Measurements from ENCODE around the gene PDP2. TPM values are rescaled to one million over a fixed set of nuclear protein-coding genes. Genes with fewer than 3 reads are reported as not detected.

PDP2 gene
- total and polyA plus RNA-seq, 10 of the 15 experiments (the other 5 are each of a cell fraction or from before 2014, with no cell fraction given) = 1.9 to 31.1 (median 6.2) TPM

DNA sequence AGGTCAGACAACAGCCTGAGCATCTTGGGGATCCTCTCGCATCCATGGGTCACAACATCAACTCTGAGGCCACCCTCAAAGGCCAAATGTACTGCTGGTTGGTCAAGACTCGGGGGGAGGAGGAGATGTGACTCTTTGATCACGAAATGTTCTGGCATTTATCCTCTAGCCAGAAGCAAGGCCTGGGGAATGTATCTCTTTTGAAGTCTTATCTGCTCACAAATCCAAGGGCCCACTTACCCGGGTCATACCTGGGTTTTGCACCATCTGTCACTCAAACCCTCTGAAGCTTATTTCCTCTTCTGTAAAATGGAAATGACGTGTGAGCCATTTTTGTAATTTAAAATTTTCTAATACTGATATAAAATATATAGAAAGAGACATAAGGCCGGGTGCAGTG lies 22.9 kb upstream of the PDP2 start:
- Histone ChIP-seq H3K4me1 (ENCODE audit: control insufficient read depth, insufficient read depth, low read length) (peaks cover 4% of the 10 kb centered on the region), H3K9ac (ENCODE audit: control insufficient read depth, insufficient read depth, low read length) (no peak overlapping the region), H3K27ac (ENCODE audit: control insufficient read depth, insufficient read depth) (no peak overlapping the region), H3K79me2 (ENCODE audit: control insufficient read depth, insufficient read depth, low read length) (no peaks in the 10 kb centered on the region), H3K27me3 (replicated peaks in 1 of 2; ENCODE audit: control insufficient read depth in 2 of 2, insufficient read depth in 2 of 2, low read length in 1 of 2) (no peaks in the 10 kb centered on the region), H3K9me3 (replicated peaks; ENCODE audit: control insufficient read depth, insufficient read depth, low read length) (no peaks in the 10 kb centered on the region), H4K20me1 (ENCODE audit: control insufficient read depth, insufficient read depth) (no peaks in the 10 kb centered on the region), H3K4me3 (no peak overlapping the region), H2AFZ (ENCODE audit: control insufficient read depth, low read depth, low read length) (no peak overlapping the region), H3K36me3 (ENCODE audit: control insufficient read depth in 2 of 2, insufficient read depth in 2 of 2, low read length in 1 of 2) (no peaks in the 10 kb centered on the region), H3K4me2 (ENCODE audit: control insufficient read depth, insufficient read depth) (no peak overlapping the region)
- intact Hi-C loops (cut with micrococcal nuclease; ENCODE audit: unreplicated experiment) = no loop called here
- SMC1A ChIA-PET (ENCODE audit: uncharacterized antibody, unreplicated experiment) = interaction anchor here (1.2 kb wide), 1 partner anchor 11 kb away, joined by 3 read pairs; no protein-coding TSS in a partner anchor
- no TSS peak for BruUV-seq (replicated peaks)
- POLR2A ChIA-PET = no interaction called here
- WGBS (ENCODE audit: insufficient coverage, insufficient replicate concordance, low lambda C conversion rate, missing lambda C conversion rate) = 23% methylated on average over 6 of the region's 6 CpGs
- CTCF ChIA-PET = interaction anchor here (1.2 to 4.4 kb wide), 4 partner anchors 10 to 26 kb away, joined by 4 to 31 read pairs (median 6); partner anchors contain the start of gene NAE1
- TF ChIP-seq PKNOX1 (IDR thresholded peaks at IDR 0.05) = peak; percentile 57
- no peak for TF ChIP-seq CHD2 (IDR thresholded peaks at IDR 0.05; ENCODE audit: borderline replicate concordance, low read depth, low read length)
- TF ChIP-seq, protein P1, sequence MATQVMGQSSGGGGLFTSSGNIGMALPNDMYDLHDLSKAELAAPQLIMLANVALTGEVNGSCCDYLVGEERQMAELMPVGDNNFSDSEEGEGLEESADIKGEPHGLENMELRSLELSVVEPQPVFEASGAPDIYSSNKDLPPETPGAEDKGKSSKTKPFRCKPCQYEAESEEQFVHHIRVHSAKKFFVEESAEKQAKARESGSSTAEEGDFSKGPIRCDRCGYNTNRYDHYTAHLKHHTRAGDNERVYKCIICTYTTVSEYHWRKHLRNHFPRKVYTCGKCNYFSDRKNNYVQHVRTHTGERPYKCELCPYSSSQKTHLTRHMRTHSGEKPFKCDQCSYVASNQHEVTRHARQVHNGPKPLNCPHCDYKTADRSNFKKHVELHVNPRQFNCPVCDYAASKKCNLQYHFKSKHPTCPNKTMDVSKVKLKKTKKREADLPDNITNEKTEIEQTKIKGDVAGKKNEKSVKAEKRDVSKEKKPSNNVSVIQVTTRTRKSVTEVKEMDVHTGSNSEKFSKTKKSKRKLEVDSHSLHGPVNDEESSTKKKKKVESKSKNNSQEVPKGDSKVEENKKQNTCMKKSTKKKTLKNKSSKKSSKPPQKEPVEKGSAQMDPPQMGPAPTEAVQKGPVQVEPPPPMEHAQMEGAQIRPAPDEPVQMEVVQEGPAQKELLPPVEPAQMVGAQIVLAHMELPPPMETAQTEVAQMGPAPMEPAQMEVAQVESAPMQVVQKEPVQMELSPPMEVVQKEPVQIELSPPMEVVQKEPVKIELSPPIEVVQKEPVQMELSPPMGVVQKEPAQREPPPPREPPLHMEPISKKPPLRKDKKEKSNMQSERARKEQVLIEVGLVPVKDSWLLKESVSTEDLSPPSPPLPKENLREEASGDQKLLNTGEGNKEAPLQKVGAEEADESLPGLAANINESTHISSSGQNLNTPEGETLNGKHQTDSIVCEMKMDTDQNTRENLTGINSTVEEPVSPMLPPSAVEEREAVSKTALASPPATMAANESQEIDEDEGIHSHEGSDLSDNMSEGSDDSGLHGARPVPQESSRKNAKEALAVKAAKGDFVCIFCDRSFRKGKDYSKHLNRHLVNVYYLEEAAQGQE (IDR thresholded peaks at IDR 0.05; ENCODE audit: low read depth, low read length) = no peak
- TF ChIP-seq STAT3 (IDR thresholded peaks at IDR 0.05; ENCODE audit: low read depth, low read length) = no peak
- no peak for ATAC-seq
- RAD21 ChIA-PET (ENCODE audit: unreplicated experiment) = interaction anchor here (1.4 kb wide), 1 partner anchor 11 kb away, joined by 3 read pairs; no protein-coding TSS in a partner anchor
- FAIRE-seq = no peak
- DNase-seq (ENCODE audit: low read depth, low spot score) = no peak
- in situ Hi-C loops (cut with MboI) = no loop called here

All from GM12878 (cell line).